ENCODE results near the gene ARFIP2. TPM values are rescaled to one million over a fixed set of nuclear protein-coding genes. Genes with fewer than 3 reads are reported as not detected.

Gene ARFIP2
- polyA plus RNA-seq, 2 of the 4 experiments (the other 2 are of a cell fraction), result 79.2 to 87.9 TPM

GRCh38 chr11:6437423-6437822 is 43.7 kb downstream of the ARFIP2 start:
- no peak overlapping the region for H3K4me2 ChIP-seq
- POLR2A ChIA-PET, result no interaction called here
- no peak overlapping the region for H3K27ac ChIP-seq
- CTCF ChIA-PET, result interaction anchor here (1.5 to 3.1 kb wide), 5 partner anchors 10 to 54 kb away, joined by 5 to 26 read pairs (median 12); partner anchors contain the start of gene APBB1
- ATAC-seq, result no peak
- no peak for FAIRE-seq
- WGBS (ENCODE audit: missing lambda C conversion rate), result 75% methylated on average over 12 of the region's 12 CpGs
- no peak for DNase-seq (ENCODE audit: low read depth in 1 of 2, low spot score in 1 of 2)
- H3K9me3 ChIP-seq, result no peaks in the 10 kb centered on the region
- H3K4me1 ChIP-seq, result peaks cover 18% of the 10 kb centered on the region
- H3K4me3 ChIP-seq, result no peak overlapping the region
- TF ChIP-seq TFCP2L1 (CRISPR knock-in tag; IDR thresholded peaks at IDR 0.05) (no peak), RARB (CRISPR knock-in tag; IDR thresholded peaks at IDR 0.05) (no peak), RCOR1 (IDR thresholded peaks at IDR 0.05; ENCODE audit: low read depth, low read length) (no peak), TP53 (CRISPR knock-in tag; IDR thresholded peaks at IDR 0.05) (no peak), JUN (IDR thresholded peaks at IDR 0.05) (no peak), MAZ (IDR thresholded peaks at IDR 0.05; ENCODE audit: borderline replicate concordance, low read depth, low read length) (no peak), CBX2 (IDR thresholded peaks at IDR 0.05; ENCODE audit: borderline replicate concordance, low read depth) (no peak), RAD21 (conservative IDR thresholded peaks at IDR 0.05 in 1 of 2, IDR thresholded peaks at IDR 0.05 in 1 of 2) (no peak), POLR2AphosphoS2 (conservative IDR thresholded peaks at IDR 0.05; ENCODE audit: low read length) (no peak), ZSCAN20 (CRISPR knock-in tag; IDR thresholded peaks at IDR 0.05) (no peak), ESRRA (IDR thresholded peaks at IDR 0.05; ENCODE audit: borderline replicate concordance, low read length) (no peak), SMC3 (IDR thresholded peaks at IDR 0.05) (no peak)

GRCh38 chr11:6433998-6434660 is 47.0 kb downstream of the ARFIP2 start:
- Histone ChIP-seq H3K4me1 (peaks cover 18% of the 10 kb centered on the region), H3K9me3 (no peaks in the 10 kb centered on the region), H3K4me3 (no peak overlapping the region), H3K27ac (no peak overlapping the region), H3K4me2 (no peak overlapping the region)
- POLR2A ChIA-PET, result no interaction called here
- ATAC-seq (no peak), FAIRE-seq (no peak), DNase-seq (ENCODE audit: low read depth in 1 of 2, low spot score in 1 of 2) (no peak)
- 28% methylated on average over 5 of the region's 5 CpGs for WGBS (ENCODE audit: missing lambda C conversion rate)
- TF ChIP-seq ZFP36 (IDR thresholded peaks at IDR 0.05; ENCODE audit: borderline replicate concordance, partially characterized antibody) (no peak), CBX2 (IDR thresholded peaks at IDR 0.05; ENCODE audit: borderline replicate concordance, low read depth) (no peak), BCL3 (IDR thresholded peaks at IDR 0.05) (no peak), CEBPB (IDR thresholded peaks at IDR 0.05) (no peak), RFX5 (IDR thresholded peaks at IDR 0.05) (no peak), EP300 (IDR thresholded peaks at IDR 0.05) (no peak), PHF8 (IDR thresholded peaks at IDR 0.05; ENCODE audit: borderline replicate concordance, low read depth) (no peak), TP53 (CRISPR knock-in tag; IDR thresholded peaks at IDR 0.05) (no peak), NR3C1 (IDR thresholded peaks at IDR 0.05) (no peak), KDM1A (IDR thresholded peaks at IDR 0.05; ENCODE audit: low read depth) (no peak), HES2 (IDR thresholded peaks at IDR 0.05) (no peak), MAFK (IDR thresholded peaks at IDR 0.05; ENCODE audit: partially characterized antibody) (no peak), EHF (CRISPR knock-in tag; IDR thresholded peaks at IDR 0.05) (no peak)
- TF ChIP-seq, protein P1, sequence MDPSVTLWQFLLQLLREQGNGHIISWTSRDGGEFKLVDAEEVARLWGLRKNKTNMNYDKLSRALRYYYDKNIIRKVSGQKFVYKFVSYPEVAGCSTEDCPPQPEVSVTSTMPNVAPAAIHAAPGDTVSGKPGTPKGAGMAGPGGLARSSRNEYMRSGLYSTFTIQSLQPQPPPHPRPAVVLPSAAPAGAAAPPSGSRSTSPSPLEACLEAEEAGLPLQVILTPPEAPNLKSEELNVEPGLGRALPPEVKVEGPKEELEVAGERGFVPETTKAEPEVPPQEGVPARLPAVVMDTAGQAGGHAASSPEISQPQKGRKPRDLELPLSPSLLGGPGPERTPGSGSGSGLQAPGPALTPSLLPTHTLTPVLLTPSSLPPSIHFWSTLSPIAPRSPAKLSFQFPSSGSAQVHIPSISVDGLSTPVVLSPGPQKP (IDR thresholded peaks at IDR 0.05; ENCODE audit: low read depth, low read length), result no peak
- TF ChIP-seq, protein P2, sequence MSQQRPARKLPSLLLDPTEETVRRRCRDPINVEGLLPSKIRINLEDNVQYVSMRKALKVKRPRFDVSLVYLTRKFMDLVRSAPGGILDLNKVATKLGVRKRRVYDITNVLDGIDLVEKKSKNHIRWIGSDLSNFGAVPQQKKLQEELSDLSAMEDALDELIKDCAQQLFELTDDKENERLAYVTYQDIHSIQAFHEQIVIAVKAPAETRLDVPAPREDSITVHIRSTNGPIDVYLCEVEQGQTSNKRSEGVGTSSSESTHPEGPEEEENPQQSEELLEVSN (IDR thresholded peaks at IDR 0.05; ENCODE audit: borderline replicate concordance, low read depth), result no peak
- CTCF ChIA-PET, result interaction anchor here (0.9 to 1.5 kb wide), 2 partner anchors 9 to 25 kb away, joined by 3 to 5 read pairs; no protein-coding TSS in a partner anchor
